Measurements from ENCODE around the gene CXCR6. TPM values are rescaled to one million over a fixed set of nuclear protein-coding genes. Genes with fewer than 3 reads are reported as not detected.

Gene CXCR6
- total RNA-seq, 1 experiment from 2014 or later: not detected

DNA sequence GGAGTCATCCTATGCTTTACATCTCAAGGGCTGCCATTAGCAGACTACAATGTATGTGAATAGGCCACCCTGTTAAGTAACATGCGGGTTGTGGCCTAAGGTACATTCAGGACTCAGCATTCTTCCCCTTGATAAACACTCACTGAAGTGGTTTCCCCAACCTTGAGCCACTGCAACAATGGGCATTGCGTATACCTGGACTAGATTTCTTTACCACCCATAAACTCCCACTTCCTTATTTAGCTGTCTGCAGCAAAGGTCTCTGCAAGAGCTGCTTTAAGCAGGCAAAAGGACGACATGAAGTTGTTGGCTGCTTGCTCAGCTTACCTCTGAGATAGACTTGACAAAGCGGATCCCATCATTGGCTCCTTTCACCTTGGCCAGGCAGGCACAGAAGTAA is 36.1 kb downstream of the CXCR6 start:
- Histone ChIP-seq H3K79me1 (ENCODE audit: insufficient read depth, low read depth, low read length, poor library complexity, severe bottlenecking) (no peaks in the 10 kb centered on the region), H3K56ac (ENCODE audit: insufficient read length, low read depth, low read length) (no peak overlapping the region), H3K27me3 (ENCODE audit: insufficient read depth, low read length) (no peaks in the 10 kb centered on the region), H3K14ac (ENCODE audit: insufficient read depth, low read length) (no peak overlapping the region), H2BK12ac (ENCODE audit: insufficient read length, low read depth, low read length) (no peak overlapping the region), H3K4ac (ENCODE audit: low read depth, low read length) (no peak overlapping the region), H3K79me2 (ENCODE audit: insufficient read depth, low read length) (no peaks in the 10 kb centered on the region; the same call in 1 of the 2 replicates), H3K9me3 (ENCODE audit: control insufficient read depth, low read depth, low read length) (no peaks in the 10 kb centered on the region), H2AFZ (ENCODE audit: low read length) (no peak overlapping the region), H2BK15ac (ENCODE audit: low read depth, low read length) (no peak overlapping the region), H2AK5ac (ENCODE audit: insufficient read length, low read length) (no peak overlapping the region), H3T11ph (ENCODE audit: low read length) (no peak overlapping the region), H3K9ac (ENCODE audit: extremely low read depth, insufficient read length, low read length) (no peak overlapping the region), H3K23ac (ENCODE audit: insufficient read length, low read depth, low read length) (no peak overlapping the region), H4K20me1 (ENCODE audit: control insufficient read depth, insufficient read depth, insufficient read length) (peaks cover 3% of the 10 kb centered on the region), H4K91ac (ENCODE audit: insufficient read length, low read depth, low read length) (no peak overlapping the region), H4K5ac (ENCODE audit: insufficient read length, low read depth, low read length) (no peak overlapping the region), H3K4me1 (ENCODE audit: insufficient read depth, low read length) (no peaks in the 10 kb centered on the region), H2BK5ac (ENCODE audit: insufficient read length, low read length) (no peak overlapping the region), H2BK20ac (ENCODE audit: low read depth, low read length, poor library complexity, severe bottlenecking) (no peak overlapping the region), H3K4me2 (ENCODE audit: insufficient read depth, insufficient read length, low read length) (no peak overlapping the region), H4K8ac (replicated peaks; ENCODE audit: insufficient read length, low read depth, low read length) (no peak overlapping the region), H3K18ac (ENCODE audit: insufficient read length, low read depth, low read length) (no peak overlapping the region), H2BK120ac (ENCODE audit: low read depth, low read length, poor library complexity, severe bottlenecking) (no peak overlapping the region), H3K23me2 (ENCODE audit: insufficient read length, low read depth, low read length, poor library complexity, severe bottlenecking) (no peaks in the 10 kb centered on the region), H3K27ac (ENCODE audit: insufficient read length, low read depth, low read length) (no peak overlapping the region)
- WGBS (ENCODE audit: extremely low coverage, insufficient read length, low lambda C conversion rate): no CpG with 5 or more reads among the region's 4 CpGs
- Mint-ChIP-seq H3K36me3 (ENCODE audit: insufficient read depth in 1 of 3, low read depth in 3 of 3) (peaks cover 14 to 81% (median 68%) of the 10 kb centered on the region in 3 experiments; a peak in 6 of 7 replicates), H3K4me3 (no peak overlapping the region), H3K27me3 (ENCODE audit: low read depth) (no peaks in the 10 kb centered on the region), H3K9me3 (no peaks in the 10 kb centered on the region), H3K4me1 (no peaks in the 10 kb centered on the region), H3K27ac (no peak overlapping the region)
- TF ChIP-seq, protein P1, sequence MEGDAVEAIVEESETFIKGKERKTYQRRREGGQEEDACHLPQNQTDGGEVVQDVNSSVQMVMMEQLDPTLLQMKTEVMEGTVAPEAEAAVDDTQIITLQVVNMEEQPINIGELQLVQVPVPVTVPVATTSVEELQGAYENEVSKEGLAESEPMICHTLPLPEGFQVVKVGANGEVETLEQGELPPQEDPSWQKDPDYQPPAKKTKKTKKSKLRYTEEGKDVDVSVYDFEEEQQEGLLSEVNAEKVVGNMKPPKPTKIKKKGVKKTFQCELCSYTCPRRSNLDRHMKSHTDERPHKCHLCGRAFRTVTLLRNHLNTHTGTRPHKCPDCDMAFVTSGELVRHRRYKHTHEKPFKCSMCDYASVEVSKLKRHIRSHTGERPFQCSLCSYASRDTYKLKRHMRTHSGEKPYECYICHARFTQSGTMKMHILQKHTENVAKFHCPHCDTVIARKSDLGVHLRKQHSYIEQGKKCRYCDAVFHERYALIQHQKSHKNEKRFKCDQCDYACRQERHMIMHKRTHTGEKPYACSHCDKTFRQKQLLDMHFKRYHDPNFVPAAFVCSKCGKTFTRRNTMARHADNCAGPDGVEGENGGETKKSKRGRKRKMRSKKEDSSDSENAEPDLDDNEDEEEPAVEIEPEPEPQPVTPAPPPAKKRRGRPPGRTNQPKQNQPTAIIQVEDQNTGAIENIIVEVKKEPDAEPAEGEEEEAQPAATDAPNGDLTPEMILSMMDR (conservative IDR thresholded peaks at IDR 0.05): no peak
- no peak for DNase-seq

All from H9 (cell line).